PC-9 (cell line): ENCODE data around the gene SPCS3. TPM values are rescaled to one million over a fixed set of nuclear protein-coding genes. Genes with fewer than 3 reads are reported as not detected.

ENCODE experiments used
- BruUV-seq: library from RNA; stranded (reverse); fragments of 400-500 nt; replicated peaks from 2 replicates; lab custom pipeline; 2021; lab: Mats Ljungman, UMichigan
- CTCF ChIA-PET: fragments of 300-600 bp; sonication (Branson Sonifier 250); formaldehyde crosslinking; loops from one replicate; lab custom pipeline; 2022; ENCODE audit warnings: antibody characterized with exemption; lab: Charles Lee
- POLR2A ChIA-PET: fragments of 300-600 bp; sonication (Branson Sonifier 250); formaldehyde crosslinking; loops from one replicate; lab custom pipeline; 2022; ENCODE audit warnings: antibody characterized with exemption; ENCODE audit not compliant: unreplicated experiment; lab: Charles Lee
- DNase-seq, 2 experiments: peaks; one replicate each; pipeline versions ENCODE4 v3.0.0 to v3.0.0-alpha.2; 2015 to 2022; ENCODE audit warnings: mixed read lengths in 1 of 2
- H2AFZ ChIP-seq: fragments of 200-600 bp; sonication (generic); 2 replicates; pipeline ENCODE4 v1.8.1; 2017; ENCODE audit warnings: antibody characterized with exemption
- H3F3A ChIP-seq: fragments of 200-600 bp; sonication (generic); 2 replicates; pipeline ENCODE4 v1.8.1; 2017; ENCODE audit warnings: antibody characterized with exemption, mild to moderate bottlenecking, low read depth; ENCODE audit not compliant: insufficient read depth
- H3K27ac ChIP-seq: fragments of 200-600 bp; sonication (generic); 2 replicates; pipeline ENCODE4 v1.6.1; 2016; ENCODE audit warnings: mixed run types
- H3K27me3 ChIP-seq: fragments of 200-600 bp; sonication (generic); 2 replicates; pipeline ENCODE4 v1.6.1; 2016; ENCODE audit warnings: low read depth, mixed run types; ENCODE audit not compliant: insufficient read depth
- H3K36me3 ChIP-seq: fragments of 200-600 bp; sonication (generic); 2 replicates; pipeline ENCODE4 v1.6.1; 2016; ENCODE audit warnings: low read depth, mixed run types
- H3K4me1 ChIP-seq: fragments of 200-600 bp; sonication (generic); replicated peaks from 2 replicates; pipeline ENCODE4 v1.6.1; 2016; ENCODE audit warnings: mixed run types; ENCODE audit not compliant: insufficient read depth
- H3K4me2 ChIP-seq: fragments of 200-600 bp; sonication (generic); 2 replicates; pipeline ENCODE4 v1.6.1; 2017; ENCODE audit warnings: mixed run types
- H3K4me3 ChIP-seq: fragments of 200-600 bp; sonication (generic); 2 replicates; pipeline ENCODE4 v1.6.1; 2016; ENCODE audit warnings: mixed run types
- H3K79me2 ChIP-seq: fragments of 200-600 bp; sonication (generic); 2 replicates; pipeline ENCODE4 v1.6.1; 2017; ENCODE audit warnings: low read depth, mixed run types
- H3K9me2 ChIP-seq: fragments of 200-600 bp; sonication (generic); 2 replicates; pipeline ENCODE4 v1.8.1; 2017; ENCODE audit warnings: mild to moderate bottlenecking; ENCODE audit not compliant: insufficient read depth
- H3K9me3 ChIP-seq: fragments of 200-600 bp; sonication (generic); 2 replicates; pipeline ENCODE4 v1.8.1; 2016; ENCODE audit warnings: low read depth; ENCODE audit not compliant: insufficient read depth
- H4K20me1 ChIP-seq: fragments of 200-600 bp; sonication (generic); 2 replicates; pipeline ENCODE4 v1.8.1; 2017; ENCODE audit not compliant: insufficient read depth
- CTCF ChIP-seq: fragments of 200-600 bp; sonication (generic); conservative IDR thresholded peaks from 2 replicates; pipeline ENCODE4 v1.6.1; 2017; ENCODE audit warnings: mixed run types, antibody characterized with exemption, mild to moderate bottlenecking, moderate library complexity
- EZH2 ChIP-seq: fragments of 200-600 bp; sonication (generic); IDR thresholded peaks from 2 replicates; pipeline ENCODE4 v1.8.0; 2017; ENCODE audit warnings: antibody characterized with exemption, low read depth
- intact Hi-C: fragments of 100-400 bp; cut with micrococcal nuclease; formaldehyde crosslinking; loops from one replicate; pipeline ENCODE4 v1.10.0; 2022; ENCODE audit not compliant: unreplicated experiment
- total RNA-seq: library from RNA; stranded (reverse); gene quantifications from 2 replicates; pipeline ENCODE4 v1.2.3, GENCODE V29; 2021

The SPCS3 gene
- total RNA-seq, 1 experiment from 2014 or later = 107 TPM

- CTCF ChIA-PET = no interaction called here
These were observed 30.2 kb upstream of the SPCS3 start for GRCh38 chr4:176289561-176289960.

GRCh38 chr4:176290520-176290919, 29.2 kb upstream of the SPCS3 start:
- TF ChIP-seq CTCF (no peak), EZH2 (no peak)
- DNase-seq = no peak
- Histone ChIP-seq H3K79me2 (no peaks in the 10 kb centered on the region), H3K4me3 (no peak overlapping the region), H3F3A (no peaks in the 10 kb centered on the region), H3K4me1 (no peaks in the 10 kb centered on the region), H3K27me3 (no peaks in the 10 kb centered on the region), H3K9me2 (no peaks in the 10 kb centered on the region), H2AFZ (no peak overlapping the region), H4K20me1 (no peaks in the 10 kb centered on the region), H3K4me2 (no peak overlapping the region), H3K36me3 (no peaks in the 10 kb centered on the region), H3K9me3 (no peaks in the 10 kb centered on the region), H3K27ac (no peak overlapping the region)
- ChIA-PET CTCF (no interaction called here), POLR2A (no interaction called here)
- intact Hi-C loops = no loop called here
- BruUV-seq = no TSS peak

More at GRCh38 chr4:176289561-176289960, 30.2 kb upstream of the SPCS3 start:
- no peaks in the 10 kb centered on the region for H3K27me3 ChIP-seq
- H3K79me2 ChIP-seq = no peaks in the 10 kb centered on the region
- TF ChIP-seq EZH2 = no peak
- TF ChIP-seq CTCF = no peak
- POLR2A ChIA-PET = no interaction called here
- no peaks in the 10 kb centered on the region for H3K36me3 ChIP-seq
- BruUV-seq = no TSS peak
- no peaks in the 10 kb centered on the region for H3K9me3 ChIP-seq
- intact Hi-C loops = no loop called here
- H2AFZ ChIP-seq = no peak overlapping the region
- no peak for DNase-seq
- H3K4me1 ChIP-seq = no peaks in the 10 kb centered on the region
- H3K9me2 ChIP-seq = no peaks in the 10 kb centered on the region
- H3F3A ChIP-seq = no peaks in the 10 kb centered on the region
- H3K27ac ChIP-seq = no peak overlapping the region
- H3K4me3 ChIP-seq = no peak overlapping the region
- no peaks in the 10 kb centered on the region for H4K20me1 ChIP-seq
- no peak overlapping the region for H3K4me2 ChIP-seq

- DNase-seq = no peak
- no peak overlapping the region for H3K4me2 ChIP-seq
- intact Hi-C loops = no loop called here
- no peaks in the 10 kb centered on the region for H3K9me3 ChIP-seq
- no peaks in the 10 kb centered on the region for H3K27me3 ChIP-seq
- H3K4me3 ChIP-seq = no peak overlapping the region
- H3K4me1 ChIP-seq = no peaks in the 10 kb centered on the region
- no peaks in the 10 kb centered on the region for H3K36me3 ChIP-seq
- H3K9me2 ChIP-seq = no peaks in the 10 kb centered on the region
- CTCF ChIA-PET = no interaction called here
- no peaks in the 10 kb centered on the region for H3F3A ChIP-seq
- H3K79me2 ChIP-seq = no peaks in the 10 kb centered on the region
- POLR2A ChIA-PET = no interaction called here
- BruUV-seq = no TSS peak
- H4K20me1 ChIP-seq = no peaks in the 10 kb centered on the region
- H3K27ac ChIP-seq = no peak overlapping the region
- H2AFZ ChIP-seq = no peak overlapping the region
- TF ChIP-seq EZH2 = no peak
- no peak for TF ChIP-seq CTCF
These were observed 28.0 kb upstream of the SPCS3 start for GRCh38 chr4:176291748-176292147.
